Glomerular visceral epithelial cell (primary cell): Measurements from ENCODE around the gene CDC42EP4.

ENCODE experiments used
- DNase-seq: peaks from one replicate; pipeline ENCODE4 v3.0.0-alpha.2; 2016; ENCODE audit errors: extremely low spot score

CDC42EP4 gene

GRCh38 chr17:73311781-73312641 lies at the start of gene CDC42EP4:
TSS of gene CDC42EP4 (minus strand) at chr17:73312001. CDS start at chr17:73286500, 25,501 bp downstream.
- peak; percentile 96 for DNase-seq

- no peak for DNase-seq
These were observed 49.4 kb upstream of the CDC42EP4 start for GRCh38 chr17:73360961-73361761.

GRCh38 chr17:73359987-73360410 lies 48.2 kb upstream of the CDC42EP4 start:
- no peak for DNase-seq

- DNase-seq, result no peak
These were observed 47.6 kb upstream of the CDC42EP4 start for GRCh38 chr17:73359352-73359751.

- no peak for DNase-seq
These were observed 46.9 kb upstream of the CDC42EP4 start for GRCh38 chr17:73358668-73359067.

- no peak for DNase-seq
These were observed 46.2 kb upstream of the CDC42EP4 start for GRCh38 chr17:73357981-73358380.

- DNase-seq, result no peak
These were observed 45.5 kb upstream of the CDC42EP4 start for GRCh38 chr17:73357318-73357717.

GRCh38 chr17:73356561-73357170 lies 44.9 kb upstream of the CDC42EP4 start:
- DNase-seq, result no peak

- DNase-seq, result no peak
These were observed 42.9 kb upstream of the CDC42EP4 start for GRCh38 chr17:73354423-73355284.

GRCh38 chr17:73352261-73352660 lies 40.5 kb upstream of the CDC42EP4 start:
- no peak for DNase-seq

GRCh38 chr17:73351764-73352163 lies 40.0 kb upstream of the CDC42EP4 start:
- no peak for DNase-seq

- DNase-seq, result no peak
These were observed 39.1 kb upstream of the CDC42EP4 start for GRCh38 chr17:73350864-73351263.

GRCh38 chr17:73349647-73350046 lies 37.8 kb upstream of the CDC42EP4 start:
- DNase-seq, result no peak

GRCh38 chr17:73349138-73349537 lies 37.3 kb upstream of the CDC42EP4 start:
- DNase-seq, result no peak

- DNase-seq, result no peak
These were observed 37.0 kb upstream of the CDC42EP4 start for GRCh38 chr17:73348829-73349095.

- no peak for DNase-seq
These were observed 36.4 kb upstream of the CDC42EP4 start for GRCh38 chr17:73348018-73348828.

- DNase-seq, result no peak
These were observed 35.5 kb upstream of the CDC42EP4 start for GRCh38 chr17:73347351-73347750.

GRCh38 chr17:73346501-73347162 lies 34.8 kb upstream of the CDC42EP4 start:
- no peak for DNase-seq

GRCh38 chr17:73343739-73344454 lies 32.1 kb upstream of the CDC42EP4 start:
- peak; percentile 43 for DNase-seq
